Astrocyte (in vitro differentiated cells and primary cell): ENCODE measurements around the gene BHLHA9.

Experiments
- CTCF ChIP-seq: IDR thresholded peaks from 2 replicates; pipeline ENCODE4 v1.5.1; 2011; ENCODE audit warnings: low read depth, mild to moderate bottlenecking, inconsistent platforms, low read length, moderate library complexity; ENCODE audit not compliant: insufficient read depth
- EZH2 ChIP-seq: IDR thresholded peaks from 2 replicates; pipeline ENCODE4 v1.6.1; 2012; ENCODE audit warnings: mild to moderate bottlenecking, low read length, inconsistent platforms; ENCODE audit not compliant: insufficient read depth

DNA sequence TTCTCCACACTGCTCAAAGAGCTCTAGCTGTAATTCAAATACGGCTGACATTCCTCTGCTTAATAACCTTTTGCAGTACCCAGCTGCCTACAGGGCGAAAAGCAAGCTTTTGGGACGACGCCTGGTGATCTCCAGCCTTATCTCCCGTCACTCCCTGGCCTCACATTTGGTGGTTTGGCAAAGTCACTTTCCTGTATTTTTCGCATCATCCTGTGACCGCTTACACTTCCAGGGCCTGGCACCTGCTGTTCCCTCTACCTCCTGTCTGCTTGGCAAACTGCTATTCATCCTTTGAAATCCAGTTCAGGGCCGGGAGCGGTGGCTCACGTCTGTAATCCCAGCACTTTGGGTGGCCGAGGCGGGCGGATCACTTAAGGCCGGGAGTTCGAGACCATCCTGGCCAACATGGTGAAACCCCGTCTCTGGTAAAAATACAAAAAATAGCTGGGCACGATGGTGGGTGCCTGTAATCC is 2.7 kb upstream of the BHLHA9 start:
- TF ChIP-seq CTCF (no peak), EZH2 (no peak)
